Omental fat pad (tissue), 4 donors: ENCODE measurements around the gene EIF4EBP3. TPM values are rescaled to one million over a fixed set of nuclear protein-coding genes. Genes with fewer than 3 reads are reported as not detected.

Source experiments
- ATAC-seq: fragments of 150-250 bp; one replicate; pipeline ENCODE4 v1.9.1; 2016; ENCODE audit warnings: mild to moderate bottlenecking, moderate library complexity; ENCODE audit not compliant: low FRiP score
- DNase-seq: peaks from one replicate; pipeline ENCODE4 v3.0.0-alpha.2; 2019; ENCODE audit warnings: low spot score
- CTCF ChIP-seq, 3 donors: fragments of 450-650 bp; IDR thresholded peaks; one replicate each; pipeline ENCODE4 v1.5.1; 2016 to 2017; ENCODE audit warnings: antibody characterized with exemption in 3 of 3, mild to moderate bottlenecking in 3 of 3, moderate library complexity in 2 of 3
- total RNA-seq, 4 donors: library from RNA; depleted of rRNA; stranded (reverse); fragments of >200 nt; gene quantifications; one replicate each; pipeline ENCODE4 v1.1.0, GENCODE V29; 2016

EIF4EBP3 gene
- total RNA-seq, 4 donors from 2014 or later: 22.9 to 35.7 (median 31.5) TPM

GRCh38 chr5:140556438-140556837 is 9.0 kb downstream of the EIF4EBP3 start:
- no peak for DNase-seq
- TF ChIP-seq CTCF (IDR thresholded peaks at IDR 0.05): no peak
- ATAC-seq: no peak

DNA sequence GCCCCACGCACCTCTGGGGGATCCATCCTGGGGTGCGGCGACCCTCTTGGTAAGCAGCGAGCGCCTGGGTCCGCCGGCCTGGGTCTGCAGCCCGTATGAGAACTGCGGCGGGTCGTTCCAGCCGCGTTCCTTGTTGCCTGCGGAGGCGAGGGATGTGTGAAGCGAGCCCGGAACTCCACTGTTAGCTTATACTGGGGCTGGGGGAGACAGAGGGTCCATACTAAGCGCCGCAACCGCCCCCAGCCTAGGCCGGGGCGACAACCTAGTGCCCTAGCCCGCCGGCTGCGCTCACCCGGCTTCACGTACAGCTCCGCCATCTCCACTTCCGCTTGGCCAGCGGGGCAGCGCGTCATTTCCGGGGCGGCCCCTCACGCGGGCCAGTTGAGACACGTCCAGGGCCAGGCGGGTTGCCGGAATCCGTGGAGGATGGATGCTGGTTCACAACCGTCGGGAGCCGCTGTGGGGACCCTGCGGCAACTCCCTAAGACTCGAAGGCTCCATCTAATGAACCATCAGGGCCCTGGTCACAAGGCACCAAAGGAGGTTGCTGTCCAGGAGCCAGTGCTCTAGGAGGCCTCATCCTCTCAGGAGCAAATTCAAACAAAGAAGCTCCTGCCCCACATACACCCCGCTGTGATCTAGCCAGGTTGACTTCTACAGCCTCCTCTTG is 9.8 kb downstream of the EIF4EBP3 start, which contains the start of gene SRA1:
SRA1 (minus strand) TSS at position 338 of the 670 bp plus-strand sequence; CDS start at position 317, 21 bp downstream.
- no peak for TF ChIP-seq CTCF (IDR thresholded peaks at IDR 0.05)
- DNase-seq (peak; percentile 91), ATAC-seq (peak; percentile 95)

DNA sequence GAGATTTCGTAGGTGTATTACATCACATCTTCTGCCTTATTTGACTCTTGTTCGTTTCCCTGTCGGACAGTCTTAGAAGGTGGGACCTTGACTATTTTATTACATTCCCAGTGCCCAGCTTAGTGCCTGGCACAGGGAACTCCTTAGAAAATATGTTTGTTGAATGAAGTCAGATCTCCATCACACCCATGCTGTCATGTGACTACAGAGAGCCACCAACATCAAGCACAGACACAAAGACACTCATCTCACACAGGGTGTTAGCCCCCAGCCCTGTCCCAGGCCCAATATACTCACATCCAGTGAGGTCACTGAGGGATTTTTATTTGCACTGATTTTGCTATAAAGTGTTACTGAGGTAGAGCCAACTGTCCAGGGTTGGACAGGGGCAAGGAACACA is 10.5 kb downstream of the EIF4EBP3 start:
- ATAC-seq: no peak
- TF ChIP-seq CTCF (IDR thresholded peaks at IDR 0.05): no peak
- DNase-seq: no peak

DNA sequence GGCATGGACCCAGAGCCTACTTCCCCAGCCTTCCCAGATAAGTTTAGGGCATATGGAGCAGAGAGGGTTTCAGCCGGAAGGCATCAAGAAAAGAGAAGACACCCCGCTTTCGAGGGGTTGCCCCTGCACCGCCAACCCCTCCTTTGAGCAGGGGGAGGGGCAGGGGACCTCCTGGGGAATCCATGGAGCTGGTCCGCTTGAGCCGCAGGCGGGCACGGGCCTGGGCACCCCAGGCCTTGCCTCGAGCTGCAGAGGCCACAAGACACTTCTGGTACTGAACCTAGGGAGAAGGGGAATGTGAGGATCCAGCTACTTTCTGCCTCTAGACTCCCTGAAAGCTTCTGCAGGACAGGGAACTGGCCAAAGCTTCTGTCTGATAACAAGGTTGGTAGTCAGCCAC is 11.1 kb downstream of the EIF4EBP3 start:
- DNase-seq: no peak
- ATAC-seq: no peak
- no peak for TF ChIP-seq CTCF (IDR thresholded peaks at IDR 0.05)

- ATAC-seq (no peak), DNase-seq (no peak)
- TF ChIP-seq CTCF (IDR thresholded peaks at IDR 0.05): no peak
These were observed 12.8 kb downstream of the EIF4EBP3 start for GRCh38 chr5:140560227-140560626.

DNA sequence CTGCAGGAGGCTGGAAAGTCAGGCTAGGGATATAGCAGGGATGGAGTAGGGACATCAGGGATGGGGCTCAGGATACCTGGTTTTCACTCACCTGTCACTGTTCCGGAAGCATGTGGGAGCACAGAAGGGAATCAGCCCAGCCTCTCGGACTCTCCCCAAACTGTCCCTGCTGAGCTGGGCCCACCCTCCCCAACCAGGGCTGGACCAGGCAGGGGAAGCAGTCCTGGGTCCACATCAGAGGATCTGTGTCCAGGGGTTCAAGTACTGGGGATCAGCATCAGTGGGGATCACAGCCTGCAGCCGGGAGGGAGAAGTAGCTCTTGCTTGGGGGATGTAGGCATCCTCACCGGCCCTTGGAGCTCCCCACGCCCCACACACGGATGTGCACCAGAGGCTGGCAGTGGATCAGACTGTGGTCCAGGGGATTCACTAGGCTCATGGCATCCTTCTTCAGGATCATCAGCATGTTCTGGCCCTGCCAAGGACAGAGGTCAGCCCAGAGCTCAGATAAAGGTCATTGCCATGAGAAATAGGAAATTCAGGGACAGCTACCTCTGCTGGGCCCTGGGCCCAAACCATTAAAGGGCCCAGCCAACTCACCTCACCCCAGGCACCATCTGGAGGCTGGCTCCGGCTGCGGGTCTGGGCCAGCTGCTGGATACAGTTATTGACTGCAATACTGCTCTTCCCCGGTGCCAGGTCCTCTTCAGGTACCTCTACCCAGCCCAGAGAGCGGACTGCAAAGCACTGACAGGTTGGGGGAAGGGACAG is 14.5 kb downstream of the EIF4EBP3 start:
- TF ChIP-seq CTCF (IDR thresholded peaks at IDR 0.05): no peak
- no peak for ATAC-seq
- no peak for DNase-seq
